ENCODE results near the gene TAF4B. TPM values are rescaled to one million over a fixed set of nuclear protein-coding genes. Genes with fewer than 3 reads are reported as not detected.
"Not testable (repeated sequence)": the region's sequence is repeated elsewhere in the genome, so short reads cannot be mapped to it uniquely, and the experiment has no call there.

Gene TAF4B
- polyA plus RNA-seq, 3 donors = 4.6 to 5.5 (median 5.0) TPM

GRCh38 chr18:26233208-26233607 lies 7.0 kb downstream of the TAF4B start:
- DNase-seq = no peak

GRCh38 chr18:26237363-26237762 lies 11.1 kb downstream of the TAF4B start:
- not testable (repeated sequence) for DNase-seq

GRCh38 chr18:26238718-26239117 lies 12.5 kb downstream of the TAF4B start:
- not testable (repeated sequence) for DNase-seq

- DNase-seq = not testable (repeated sequence)
Observed at GRCh38 chr18:26242392-26242791, 16.1 kb downstream of the TAF4B start.

- not testable (repeated sequence) for DNase-seq
Observed at GRCh38 chr18:26245434-26245833, 19.2 kb downstream of the TAF4B start.

GRCh38 chr18:26252411-26252810 lies 26.2 kb downstream of the TAF4B start:
- no peak for DNase-seq

GRCh38 chr18:26254808-26255207 lies 28.6 kb downstream of the TAF4B start:
- DNase-seq = not testable (repeated sequence)

GRCh38 chr18:26255695-26256622 lies 29.7 kb downstream of the TAF4B start:
- no peak for DNase-seq

GRCh38 chr18:26258711-26259110 lies 32.5 kb downstream of the TAF4B start:
- DNase-seq = no peak

- DNase-seq = not testable (repeated sequence)
Observed at GRCh38 chr18:26259416-26259815, 33.2 kb downstream of the TAF4B start.

GRCh38 chr18:26262156-26262555 lies 35.9 kb downstream of the TAF4B start:
- no peak for DNase-seq

- DNase-seq = no peak
Observed at GRCh38 chr18:26267357-26267930, 41.2 kb downstream of the TAF4B start.

- no peak for DNase-seq
Observed at GRCh38 chr18:26268454-26268853, 42.2 kb downstream of the TAF4B start.

GRCh38 chr18:26271917-26272549 lies 45.8 kb downstream of the TAF4B start:
- no peak for DNase-seq

- DNase-seq = no peak
Observed at GRCh38 chr18:26277374-26277773, 51.1 kb downstream of the TAF4B start.

GRCh38 chr18:26279428-26279827 lies 53.2 kb downstream of the TAF4B start:
- DNase-seq = no peak

GRCh38 chr18:26286008-26286407 lies 59.8 kb downstream of the TAF4B start:
- no peak for DNase-seq

- no peak for DNase-seq
Observed at GRCh38 chr18:26287644-26288043, 61.4 kb downstream of the TAF4B start.

- no peak for DNase-seq
Observed at GRCh38 chr18:26290385-26290784, 64.1 kb downstream of the TAF4B start.

GRCh38 chr18:26293982-26294381 lies 67.7 kb downstream of the TAF4B start:
- no peak for DNase-seq

GRCh38 chr18:26298107-26298506 lies 71.9 kb downstream of the TAF4B start:
- DNase-seq = no peak

GRCh38 chr18:26301681-26302080 lies 75.4 kb downstream of the TAF4B start:
- DNase-seq = no peak

GRCh38 chr18:26303222-26303621 lies 77.0 kb downstream of the TAF4B start:
- not testable (repeated sequence) for DNase-seq
